Loucy (cell line): ENCODE data around the gene SAMHD1.

ENCODE experiments used
- H2AFZ ChIP-seq: fragments of 200-600 bp; sonication (generic); 2 replicates; pipeline ENCODE4 v1.6.0; 2016; ENCODE audit warnings: antibody characterized with exemption, mild to moderate bottlenecking, low read length, moderate library complexity
- H3F3A ChIP-seq: fragments of 200-600 bp; 2 replicates; pipeline ENCODE4 v1.6.0; 2016; ENCODE audit warnings: antibody characterized with exemption, low read depth, mild to moderate bottlenecking
- H3K27me3 ChIP-seq: fragments of 200-600 bp; sonication (generic); 2 replicates; pipeline ENCODE4 v1.6.1; 2014; ENCODE audit warnings: low read length, mild to moderate bottlenecking; ENCODE audit not compliant: insufficient read depth, poor library complexity, severe bottlenecking
- H3K36me3 ChIP-seq: fragments of 200-600 bp; sonication (generic); 2 replicates; pipeline ENCODE4 v1.6.1; 2016; ENCODE audit warnings: low read length; ENCODE audit not compliant: insufficient read depth
- H3K4me1 ChIP-seq: fragments of 200-600 bp; sonication (generic); 2 replicates; pipeline ENCODE4 v1.5.1; 2014; ENCODE audit warnings: low read length, mild to moderate bottlenecking; ENCODE audit not compliant: insufficient read depth, poor library complexity, severe bottlenecking
- H3K4me2 ChIP-seq: fragments of 200-600 bp; sonication (generic); 2 replicates; pipeline ENCODE4 v1.6.0; 2014; ENCODE audit warnings: antibody characterized with exemption, low read length, low read depth, mild to moderate bottlenecking; ENCODE audit not compliant: poor library complexity, severe bottlenecking
- H3K4me3 ChIP-seq: fragments of 200-600 bp; sonication (generic); 2 replicates; pipeline ENCODE4 v1.5.1; 2014; ENCODE audit warnings: low read length, mild to moderate bottlenecking, mixed read lengths; ENCODE audit not compliant: poor library complexity, severe bottlenecking
- H3K79me2 ChIP-seq: fragments of 200-600 bp; sonication (generic); 2 replicates; pipeline ENCODE4 v1.6.1; 2014; ENCODE audit warnings: low read length; ENCODE audit not compliant: insufficient read depth
- H3K9ac ChIP-seq: fragments of 200-600 bp; sonication (generic); 2 replicates; pipeline ENCODE4 v1.6.0; 2014; ENCODE audit warnings: mild to moderate bottlenecking, low read depth, low read length, moderate library complexity; ENCODE audit not compliant: poor library complexity, severe bottlenecking
- H3K9me2 ChIP-seq: fragments of 200-600 bp; sonication (generic); replicated peaks from 2 replicates; pipeline ENCODE4 v1.6.1; 2016; ENCODE audit warnings: low read depth, low read length, mixed read lengths
- H3K9me3 ChIP-seq: fragments of 200-600 bp; sonication (generic); 2 replicates; pipeline ENCODE4 v1.6.1; 2014; ENCODE audit warnings: mild to moderate bottlenecking, antibody characterized with exemption, low read length, low read depth; ENCODE audit not compliant: insufficient read depth
- H4K20me1 ChIP-seq: fragments of 200-600 bp; sonication (generic); 2 replicates; pipeline ENCODE4 v1.6.0; 2014; ENCODE audit warnings: antibody characterized with exemption, low read length, mild to moderate bottlenecking; ENCODE audit not compliant: insufficient read depth, poor library complexity, severe bottlenecking
- CTCF ChIP-seq: fragments of 200-600 bp; sonication (generic); conservative IDR thresholded peaks from 2 replicates; pipeline ENCODE4 v1.5.1; 2014; ENCODE audit warnings: mild to moderate bottlenecking, antibody characterized with exemption, low read length
- EZH2phosphoT487 ChIP-seq: fragments of 200-600 bp; IDR thresholded peaks from 2 replicates; pipeline ENCODE4 v1.6.1; 2018; ENCODE audit warnings: antibody characterized with exemption, mild to moderate bottlenecking, moderate library complexity, borderline replicate concordance

The SAMHD1 gene

GRCh38 chr20:36917943-36918342, 33.6 kb downstream of the SAMHD1 start:
- no peaks in the 10 kb centered on the region for H4K20me1 ChIP-seq
- no peaks in the 10 kb centered on the region for H3K36me3 ChIP-seq
- no peak overlapping the region for H3K9ac ChIP-seq
- no peaks in the 10 kb centered on the region for H3K79me2 ChIP-seq
- no peak overlapping the region for H3K4me2 ChIP-seq
- H3K27me3 ChIP-seq: no peaks in the 10 kb centered on the region
- no peaks in the 10 kb centered on the region for H3F3A ChIP-seq
- no peaks in the 10 kb centered on the region for H3K9me2 ChIP-seq
- H2AFZ ChIP-seq: no peak overlapping the region
- H3K4me1 ChIP-seq: no peaks in the 10 kb centered on the region
- TF ChIP-seq EZH2phosphoT487 (no peak), CTCF (no peak)
- H3K4me3 ChIP-seq: no peak overlapping the region
- H3K9me3 ChIP-seq: no peaks in the 10 kb centered on the region

GRCh38 chr20:36917240-36917639, 34.3 kb downstream of the SAMHD1 start:
- H3K36me3 ChIP-seq: no peaks in the 10 kb centered on the region
- TF ChIP-seq EZH2phosphoT487: no peak
- no peak for TF ChIP-seq CTCF
- H3K4me3 ChIP-seq: no peak overlapping the region
- H2AFZ ChIP-seq: no peak overlapping the region
- H3K27me3 ChIP-seq: no peaks in the 10 kb centered on the region
- no peaks in the 10 kb centered on the region for H3K79me2 ChIP-seq
- no peaks in the 10 kb centered on the region for H4K20me1 ChIP-seq
- H3K4me1 ChIP-seq: no peaks in the 10 kb centered on the region
- no peaks in the 10 kb centered on the region for H3F3A ChIP-seq
- no peaks in the 10 kb centered on the region for H3K9me3 ChIP-seq
- no peaks in the 10 kb centered on the region for H3K9me2 ChIP-seq
- H3K9ac ChIP-seq: no peak overlapping the region
- no peak overlapping the region for H3K4me2 ChIP-seq

- Histone ChIP-seq H3K9me3 (no peaks in the 10 kb centered on the region), H3K9ac (no peak overlapping the region), H3K36me3 (no peaks in the 10 kb centered on the region), H3K9me2 (no peaks in the 10 kb centered on the region), H3K4me3 (no peak overlapping the region), H3K4me1 (no peaks in the 10 kb centered on the region), H3F3A (no peaks in the 10 kb centered on the region), H3K27me3 (no peaks in the 10 kb centered on the region), H3K4me2 (no peak overlapping the region), H4K20me1 (no peaks in the 10 kb centered on the region), H3K79me2 (no peaks in the 10 kb centered on the region), H2AFZ (no peak overlapping the region)
- TF ChIP-seq EZH2phosphoT487 (no peak), CTCF (no peak)
Observed at GRCh38 chr20:36916199-36916598, 35.3 kb downstream of the SAMHD1 start.
